Measurements from ENCODE around the gene FAM170B. TPM values are rescaled to one million over a fixed set of nuclear protein-coding genes. Genes with fewer than 3 reads are reported as not detected.

FAM170B gene
- total RNA-seq, 4 donors from 2014 or later: not detected

DNA sequence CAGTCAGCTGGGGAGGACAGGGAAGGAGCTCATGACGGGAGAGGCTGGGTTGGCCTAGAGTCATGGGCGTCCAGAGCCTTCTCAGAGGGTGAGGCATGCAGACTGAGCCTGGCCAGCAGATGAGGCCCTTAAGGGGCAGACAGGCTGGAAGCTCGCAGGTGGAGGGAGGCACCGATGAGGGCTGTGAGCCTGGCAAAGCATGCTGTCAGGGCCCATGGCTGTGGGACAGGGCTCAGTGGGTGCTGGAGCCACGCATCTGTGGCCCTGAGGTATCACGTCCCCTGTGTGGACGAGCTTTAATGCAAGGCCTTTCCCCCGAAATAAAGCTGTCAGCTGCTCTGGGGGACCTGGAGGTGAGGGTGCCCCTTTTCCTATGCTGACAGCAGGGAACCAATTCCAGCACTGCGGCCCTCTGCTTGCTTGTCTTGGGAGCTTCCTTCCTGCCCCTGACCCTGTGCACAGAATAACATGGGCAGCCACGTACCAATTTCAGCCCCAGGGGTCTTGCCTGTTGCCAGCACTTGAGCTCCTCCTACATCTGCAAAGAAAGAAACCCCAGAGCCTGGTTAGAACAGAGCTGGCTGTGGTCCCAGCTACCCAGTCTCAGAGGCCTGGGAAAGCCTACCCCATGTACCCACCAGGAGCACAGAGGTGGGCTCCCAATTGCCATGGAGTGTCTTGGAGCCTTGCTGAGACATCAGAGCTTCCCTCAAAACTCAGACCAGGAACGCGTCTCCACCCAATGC lies 33.8 kb upstream of the FAM170B start:
- H3K4me3 ChIP-seq: no peak overlapping the region
- H3K27me3 ChIP-seq: no peaks in the 10 kb centered on the region
- TF ChIP-seq POLR2A (IDR thresholded peaks at IDR 0.05): no peak
- TF ChIP-seq, protein P1, sequence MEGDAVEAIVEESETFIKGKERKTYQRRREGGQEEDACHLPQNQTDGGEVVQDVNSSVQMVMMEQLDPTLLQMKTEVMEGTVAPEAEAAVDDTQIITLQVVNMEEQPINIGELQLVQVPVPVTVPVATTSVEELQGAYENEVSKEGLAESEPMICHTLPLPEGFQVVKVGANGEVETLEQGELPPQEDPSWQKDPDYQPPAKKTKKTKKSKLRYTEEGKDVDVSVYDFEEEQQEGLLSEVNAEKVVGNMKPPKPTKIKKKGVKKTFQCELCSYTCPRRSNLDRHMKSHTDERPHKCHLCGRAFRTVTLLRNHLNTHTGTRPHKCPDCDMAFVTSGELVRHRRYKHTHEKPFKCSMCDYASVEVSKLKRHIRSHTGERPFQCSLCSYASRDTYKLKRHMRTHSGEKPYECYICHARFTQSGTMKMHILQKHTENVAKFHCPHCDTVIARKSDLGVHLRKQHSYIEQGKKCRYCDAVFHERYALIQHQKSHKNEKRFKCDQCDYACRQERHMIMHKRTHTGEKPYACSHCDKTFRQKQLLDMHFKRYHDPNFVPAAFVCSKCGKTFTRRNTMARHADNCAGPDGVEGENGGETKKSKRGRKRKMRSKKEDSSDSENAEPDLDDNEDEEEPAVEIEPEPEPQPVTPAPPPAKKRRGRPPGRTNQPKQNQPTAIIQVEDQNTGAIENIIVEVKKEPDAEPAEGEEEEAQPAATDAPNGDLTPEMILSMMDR (IDR thresholded peaks at IDR 0.05 in 4 of 5, conservative IDR thresholded peaks at IDR 0.05 in 1 of 5): no peak
- peaks cover 0 to 2% of the 10 kb centered on the region in 2 donors for H3K4me1 ChIP-seq
- no peaks in the 10 kb centered on the region for H3K9me3 ChIP-seq
- no peak for ATAC-seq
- intact Hi-C loops (cut with DNase I; ENCODE audit: low total_unique reads) (no loop called here), in situ Hi-C loops (cut with MboI; ENCODE audit: low sequenced_read_pairs in 4 of 4) (loop anchor here in 2 of 4 donors (10.0 to 25.0 kb wide), 2 partner anchors 183 to 505 kb away; no protein-coding TSS in a partner anchor)
- no peaks in the 10 kb centered on the region for H3K36me3 ChIP-seq
- DNase-seq: no peak
- no peak overlapping the region for H3K27ac ChIP-seq

GRCh38 chr10:49166484-49167400 lies 32.9 kb upstream of the FAM170B start:
- TF ChIP-seq, protein P1 (IDR thresholded peaks at IDR 0.05 in 4 of 5, conservative IDR thresholded peaks at IDR 0.05 in 1 of 5): no peak
- TF ChIP-seq POLR2A (IDR thresholded peaks at IDR 0.05): no peak
- H3K27me3 ChIP-seq: no peaks in the 10 kb centered on the region
- in situ Hi-C loops (cut with MboI; ENCODE audit: low sequenced_read_pairs in 4 of 4): loop anchor here in 2 of 4 donors (10.0 to 25.0 kb wide), 2 partner anchors 182 to 504 kb away; no protein-coding TSS in a partner anchor
- H3K4me3 ChIP-seq: no peak overlapping the region
- H3K36me3 ChIP-seq: no peaks in the 10 kb centered on the region
- ATAC-seq (no peak), DNase-seq (no peak)
- intact Hi-C loops (cut with DNase I; ENCODE audit: low total_unique reads): no loop called here
- H3K4me1 ChIP-seq: peaks cover 0 to 2% of the 10 kb centered on the region in 2 donors
- no peak overlapping the region for H3K27ac ChIP-seq
- no peaks in the 10 kb centered on the region for H3K9me3 ChIP-seq

GRCh38 chr10:49165821-49166483 lies 32.1 kb upstream of the FAM170B start:
- Histone ChIP-seq H3K9me3 (no peaks in the 10 kb centered on the region), H3K36me3 (no peaks in the 10 kb centered on the region), H3K4me1 (peaks cover 0 to under 1% of the 10 kb centered on the region in 2 donors), H3K27ac (no peak overlapping the region), H3K4me3 (no peak overlapping the region), H3K27me3 (no peaks in the 10 kb centered on the region)
- TF ChIP-seq POLR2A (IDR thresholded peaks at IDR 0.05): no peak
- TF ChIP-seq, protein P1 (IDR thresholded peaks at IDR 0.05 in 4 of 5, conservative IDR thresholded peaks at IDR 0.05 in 1 of 5): no peak
- DNase-seq: no peak
- intact Hi-C loops (cut with DNase I; ENCODE audit: low total_unique reads) (no loop called here), in situ Hi-C loops (cut with MboI; ENCODE audit: low sequenced_read_pairs in 4 of 4) (loop anchor here in 2 of 4 donors (10.0 to 25.0 kb wide), 2 partner anchors 181 to 504 kb away; no protein-coding TSS in a partner anchor)
- no peak for ATAC-seq

- no peaks in the 10 kb centered on the region for H3K4me1 ChIP-seq
- no peaks in the 10 kb centered on the region for H3K9me3 ChIP-seq
- no peaks in the 10 kb centered on the region for H3K27me3 ChIP-seq
- in situ Hi-C loops (cut with MboI; ENCODE audit: low sequenced_read_pairs in 4 of 4) (loop anchor here in 2 of 4 donors (10.0 to 25.0 kb wide), 2 partner anchors 180 to 503 kb away; no protein-coding TSS in a partner anchor), intact Hi-C loops (cut with DNase I; ENCODE audit: low total_unique reads) (no loop called here)
- H3K27ac ChIP-seq: no peak overlapping the region
- H3K36me3 ChIP-seq: no peaks in the 10 kb centered on the region
- no peak overlapping the region for H3K4me3 ChIP-seq
- DNase-seq: no peak
- no peak for ATAC-seq
- no peak for TF ChIP-seq POLR2A (IDR thresholded peaks at IDR 0.05)
Measured at GRCh38 chr10:49165259-49165658, 31.4 kb upstream of the FAM170B start.

All from gastrocnemius medialis (tissue), 4 donors.